Measurements from ENCODE around the gene ATN1.

The ATN1 gene

DNA sequence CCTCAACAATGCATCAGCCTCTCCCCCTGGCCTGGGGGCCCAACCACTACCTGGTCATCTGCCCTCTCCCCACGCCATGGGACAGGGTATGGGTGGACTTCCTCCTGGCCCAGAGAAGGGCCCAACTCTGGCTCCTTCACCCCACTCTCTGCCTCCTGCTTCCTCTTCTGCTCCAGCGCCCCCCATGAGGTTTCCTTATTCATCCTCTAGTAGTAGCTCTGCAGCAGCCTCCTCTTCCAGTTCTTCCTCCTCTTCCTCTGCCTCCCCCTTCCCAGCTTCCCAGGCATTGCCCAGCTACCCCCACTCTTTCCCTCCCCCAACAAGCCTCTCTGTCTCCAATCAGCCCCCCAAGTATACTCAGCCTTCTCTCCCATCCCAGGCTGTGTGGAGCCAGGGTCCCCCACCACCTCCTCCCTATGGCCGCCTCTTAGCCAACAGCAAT lies 8.5 kb downstream of the ATN1 start:
- H3K36me3 ChIP-seq, result no peaks in the 10 kb centered on the region
- TF ChIP-seq, protein P1, sequence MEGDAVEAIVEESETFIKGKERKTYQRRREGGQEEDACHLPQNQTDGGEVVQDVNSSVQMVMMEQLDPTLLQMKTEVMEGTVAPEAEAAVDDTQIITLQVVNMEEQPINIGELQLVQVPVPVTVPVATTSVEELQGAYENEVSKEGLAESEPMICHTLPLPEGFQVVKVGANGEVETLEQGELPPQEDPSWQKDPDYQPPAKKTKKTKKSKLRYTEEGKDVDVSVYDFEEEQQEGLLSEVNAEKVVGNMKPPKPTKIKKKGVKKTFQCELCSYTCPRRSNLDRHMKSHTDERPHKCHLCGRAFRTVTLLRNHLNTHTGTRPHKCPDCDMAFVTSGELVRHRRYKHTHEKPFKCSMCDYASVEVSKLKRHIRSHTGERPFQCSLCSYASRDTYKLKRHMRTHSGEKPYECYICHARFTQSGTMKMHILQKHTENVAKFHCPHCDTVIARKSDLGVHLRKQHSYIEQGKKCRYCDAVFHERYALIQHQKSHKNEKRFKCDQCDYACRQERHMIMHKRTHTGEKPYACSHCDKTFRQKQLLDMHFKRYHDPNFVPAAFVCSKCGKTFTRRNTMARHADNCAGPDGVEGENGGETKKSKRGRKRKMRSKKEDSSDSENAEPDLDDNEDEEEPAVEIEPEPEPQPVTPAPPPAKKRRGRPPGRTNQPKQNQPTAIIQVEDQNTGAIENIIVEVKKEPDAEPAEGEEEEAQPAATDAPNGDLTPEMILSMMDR (IDR thresholded peaks at IDR 0.05), result no peak
- H3K9me3 ChIP-seq, result no peaks in the 10 kb centered on the region
- H3K27me3 ChIP-seq, result peaks cover 9% of the 10 kb centered on the region
- peak overlapping the region; percentile 85 for H3K27ac ChIP-seq
- peak overlapping the region in 1 of 2 experiments; percentile 95 for H3K4me3 ChIP-seq (ENCODE audit: low read depth in 1 of 2, low read length in 1 of 2)
- H3K4me1 ChIP-seq (ENCODE audit: control insufficient read depth in 1 of 2, insufficient read depth in 1 of 2, low read depth in 1 of 2, low read length in 1 of 2), result peaks cover 35 to 36% of the 10 kb centered on the region in 2 experiments

- Histone ChIP-seq H3K4me1 (ENCODE audit: control insufficient read depth in 1 of 2, insufficient read depth in 1 of 2, low read depth in 1 of 2, low read length in 1 of 2) (peaks cover 35 to 36% of the 10 kb centered on the region in 2 experiments), H3K4me3 (ENCODE audit: low read depth in 1 of 2, low read length in 1 of 2) (peak overlapping the region; percentile 61 to 95), H3K9me3 (no peaks in the 10 kb centered on the region), H3K36me3 (no peaks in the 10 kb centered on the region), H3K27ac (peak overlapping the region; percentile 85), H3K27me3 (peaks cover 9% of the 10 kb centered on the region)
- TF ChIP-seq, protein P1 (IDR thresholded peaks at IDR 0.05), result no peak
Observed at GRCh38 chr12:6936636-6937480, 9.1 kb downstream of the ATN1 start.

- no peaks in the 10 kb centered on the region for H3K9me3 ChIP-seq
- TF ChIP-seq, protein P1 (IDR thresholded peaks at IDR 0.05), result peak; percentile 99
- H3K4me3 ChIP-seq (ENCODE audit: low read depth in 1 of 2, low read length in 1 of 2), result peak overlapping the region; percentile 61 to 95
- peaks cover 2% of the 10 kb centered on the region for H3K27me3 ChIP-seq
- no peaks in the 10 kb centered on the region for H3K36me3 ChIP-seq
- H3K27ac ChIP-seq, result peak overlapping the region; percentile 85
- peaks cover 35 to 36% of the 10 kb centered on the region in 2 experiments for H3K4me1 ChIP-seq (ENCODE audit: control insufficient read depth in 1 of 2, insufficient read depth in 1 of 2, low read depth in 1 of 2, low read length in 1 of 2)
Observed at GRCh38 chr12:6937481-6938352, 10.0 kb downstream of the ATN1 start.

DNA sequence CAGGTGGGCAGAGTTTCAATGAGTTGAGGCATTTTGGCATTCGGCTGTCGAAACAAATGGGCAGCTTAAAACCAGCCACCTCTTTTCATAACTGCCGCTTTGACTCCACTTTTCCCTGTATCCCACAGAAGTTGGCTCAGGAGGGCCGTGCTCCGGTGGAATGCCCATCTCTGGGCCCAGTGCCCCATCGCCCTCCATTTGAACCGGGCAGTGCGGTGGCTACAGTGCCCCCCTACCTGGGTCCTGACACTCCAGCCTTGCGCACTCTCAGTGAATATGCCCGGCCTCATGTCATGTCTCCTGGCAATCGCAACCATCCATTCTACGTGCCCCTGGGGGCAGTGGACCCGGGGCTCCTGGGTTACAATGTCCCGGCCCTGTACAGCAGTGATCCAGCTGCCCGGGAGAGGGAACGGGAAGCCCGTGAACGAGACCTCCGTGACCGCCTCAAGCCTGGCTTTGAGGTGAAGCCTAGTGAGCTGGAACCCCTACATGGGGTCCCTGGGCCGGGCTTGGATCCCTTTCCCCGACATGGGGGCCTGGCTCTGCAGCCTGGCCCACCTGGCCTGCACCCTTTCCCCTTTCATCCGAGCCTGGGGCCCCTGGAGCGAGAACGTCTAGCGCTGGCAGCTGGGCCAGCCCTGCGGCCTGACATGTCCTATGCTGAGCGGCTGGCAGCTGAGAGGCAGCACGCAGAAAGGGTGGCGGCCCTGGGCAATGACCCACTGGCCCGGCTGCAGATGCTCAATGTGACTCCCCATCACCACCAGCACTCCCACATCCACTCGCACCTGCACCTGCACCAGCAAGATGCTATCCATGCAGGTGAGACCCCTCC lies 10.8 kb downstream of the ATN1 start:
- peak overlapping the region; percentile 85 for H3K27ac ChIP-seq
- no peaks in the 10 kb centered on the region for H3K36me3 ChIP-seq
- H3K4me3 ChIP-seq (ENCODE audit: low read depth in 1 of 2, low read length in 1 of 2), result peak overlapping the region in 1 of 2 experiments; percentile 95

More for the DNA sequence above, 10.8 kb downstream of the ATN1 start:
- Histone ChIP-seq H3K9me3 (no peaks in the 10 kb centered on the region), H3K4me1 (ENCODE audit: control insufficient read depth in 1 of 2, insufficient read depth in 1 of 2, low read depth in 1 of 2, low read length in 1 of 2) (peaks cover 42 to 43% of the 10 kb centered on the region in 2 experiments), H3K27me3 (no peaks in the 10 kb centered on the region)
- TF ChIP-seq, protein P1 (IDR thresholded peaks at IDR 0.05), result no peak
